Stimulated activated CD4-positive, alpha-beta T cell treated with anti-CD3 and anti-CD28 coated beads, Interleukin-1b, Interleukin-23, amount 100 ng/mL, for 24 hours (primary cell): ENCODE data around the gene CBLL1.

Source experiments
- DNase-seq, 4 experiments: peaks; one replicate each; pipeline ENCODE4 v3.0.0-alpha.2; 2020; ENCODE audit warnings: low read depth in 4 of 4, low spot score in 1 of 4

CBLL1 gene

GRCh38 chr7:107809179-107809578, 65.2 kb downstream of the CBLL1 start:
- DNase-seq, result no peak

GRCh38 chr7:107810626-107811025, 66.7 kb downstream of the CBLL1 start:
- DNase-seq, result no peak
